GM18505 (cell line): ENCODE results near the gene RENBP.
A peak's percentile ranks its signal among the peaks of the same experiment; 100 is the strongest.

Experiments used
- ATAC-seq: cut with Tn5 transposase; IDR thresholded peaks from one replicate; pipeline ENCODE4 v1.9.1; 2021; ENCODE audit not compliant: unreplicated experiment
- POLR2A ChIP-seq: IDR thresholded peaks from 4 replicates; pipeline ENCODE4 v1.6.1; 2011; ENCODE audit warnings: borderline replicate concordance; ENCODE audit not compliant: insufficient read depth, insufficient read length; ENCODE audit errors: extremely low read depth

Gene RENBP

DNA sequence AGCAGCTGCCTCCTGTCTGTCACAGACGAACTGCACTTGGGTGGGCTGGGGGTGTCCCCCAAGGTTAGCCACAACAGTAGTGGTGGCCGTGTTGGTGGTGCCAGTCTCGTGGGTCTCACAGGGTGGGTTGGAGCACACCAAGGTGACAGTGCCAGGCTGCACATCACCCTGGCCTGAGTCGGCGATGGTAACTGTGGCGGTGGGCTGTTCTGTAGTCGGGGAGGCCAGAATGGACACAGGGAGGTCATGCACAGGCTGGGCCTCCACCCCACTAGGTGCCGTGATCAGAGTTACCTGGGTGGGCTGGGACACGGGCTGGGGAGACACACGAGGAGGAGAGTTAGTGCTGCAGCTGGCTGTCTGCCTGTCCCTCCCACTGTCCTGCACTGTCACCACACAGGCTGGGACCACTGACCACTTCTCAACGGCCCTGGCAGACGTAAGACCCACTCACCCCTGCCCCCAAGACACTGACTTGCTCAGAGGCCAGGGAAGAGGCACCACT lies 10.8 kb upstream of the RENBP start:
- no peak for TF ChIP-seq POLR2A
- no peak for ATAC-seq

DNA sequence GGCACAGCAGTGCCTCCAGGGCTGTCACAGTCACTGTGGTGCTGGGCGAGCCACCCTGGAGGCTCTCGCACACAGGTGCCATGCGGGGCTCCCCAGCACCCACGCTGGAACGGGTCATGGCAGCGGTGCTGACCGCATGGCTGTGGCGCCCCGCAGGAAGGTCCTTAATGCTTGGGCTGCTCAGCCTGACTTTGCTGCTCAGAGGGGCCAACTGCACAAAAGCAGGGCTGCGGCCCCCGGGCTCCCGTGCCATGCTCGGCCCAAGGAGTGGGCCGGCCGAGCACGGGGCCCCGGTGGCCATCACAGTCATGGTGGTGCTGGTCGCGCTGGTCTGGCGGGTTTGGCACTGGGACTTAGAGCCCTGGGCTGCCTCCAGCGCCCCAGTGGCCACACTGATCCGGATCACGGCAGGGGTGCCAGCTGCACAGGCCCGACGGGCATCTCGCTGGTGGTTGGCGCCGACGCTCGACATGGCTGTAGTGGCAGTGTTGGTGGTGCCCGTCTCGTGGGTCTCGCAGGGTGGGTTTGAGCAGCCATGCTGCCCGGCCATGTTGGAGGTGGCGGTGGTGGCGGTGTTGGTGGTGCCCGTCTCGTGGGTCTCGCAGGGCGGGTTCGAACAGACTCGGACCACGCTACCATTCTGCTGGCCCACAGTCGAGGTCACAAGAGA lies 10.2 kb upstream of the RENBP start:
- no peak for TF ChIP-seq POLR2A
- no peak for ATAC-seq

DNA sequence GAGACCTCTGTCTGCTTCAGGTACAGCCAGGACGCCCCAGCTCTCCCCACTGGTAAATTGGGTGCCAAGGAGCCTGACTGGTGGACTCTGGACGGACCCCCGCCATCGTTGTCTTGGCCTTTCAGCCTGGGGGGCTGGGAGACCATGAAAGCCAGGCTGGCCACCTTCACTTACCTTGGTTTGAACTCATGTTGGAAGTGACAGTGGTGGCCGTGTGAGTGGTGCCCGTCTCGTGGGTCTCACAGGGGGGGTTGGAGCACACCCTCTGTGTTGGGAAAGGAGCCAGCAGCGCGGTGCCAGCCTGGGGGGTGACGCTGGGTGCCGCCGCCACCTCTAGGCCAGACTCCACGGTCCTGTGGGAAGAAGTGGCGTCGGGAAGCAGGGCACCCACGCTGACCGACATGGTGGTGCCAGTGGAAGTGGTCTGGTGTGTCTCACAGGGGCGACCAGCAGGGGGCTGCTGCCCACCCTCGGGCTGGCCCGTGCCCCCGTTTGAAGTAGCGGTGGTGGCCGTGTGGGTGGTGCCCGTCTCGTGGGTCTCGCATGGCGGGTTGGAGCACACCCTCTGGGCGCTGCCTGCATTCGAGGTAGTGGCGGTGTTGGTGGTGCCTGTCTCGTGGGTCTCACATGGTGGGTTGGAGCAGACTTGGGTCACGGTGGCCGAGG lies 9.6 kb upstream of the RENBP start:
- no peak for TF ChIP-seq POLR2A

DNA sequence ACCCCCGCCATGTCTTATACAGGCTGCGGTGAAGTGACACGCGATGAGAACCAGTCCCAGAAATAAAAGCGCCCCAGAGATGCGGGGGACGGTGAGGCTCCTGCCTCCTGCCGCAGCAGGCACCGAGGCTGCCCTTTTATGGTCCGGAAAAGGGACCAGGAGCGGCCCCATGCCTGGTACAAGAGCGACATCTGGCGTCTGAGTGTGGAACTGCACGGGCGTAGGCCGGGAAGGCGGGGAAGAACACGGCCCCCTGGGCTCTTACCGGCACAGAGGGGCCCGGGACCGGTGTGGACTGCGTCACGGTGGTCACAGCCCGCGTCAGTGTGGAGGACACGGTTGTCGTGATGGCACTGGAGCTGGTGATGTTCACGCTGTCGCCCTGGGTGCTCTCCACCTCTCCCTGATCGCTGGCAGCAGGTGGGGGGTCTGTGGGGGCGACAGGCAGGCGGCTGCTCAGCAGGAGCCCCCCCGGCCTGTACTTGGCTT lies 8.9 kb upstream of the RENBP start:
- ATAC-seq, result peak; percentile 50
- TF ChIP-seq POLR2A, result peak; percentile 19

More for the DNA sequence above, 9.6 kb upstream of the RENBP start:
- ATAC-seq, result no peak

DNA sequence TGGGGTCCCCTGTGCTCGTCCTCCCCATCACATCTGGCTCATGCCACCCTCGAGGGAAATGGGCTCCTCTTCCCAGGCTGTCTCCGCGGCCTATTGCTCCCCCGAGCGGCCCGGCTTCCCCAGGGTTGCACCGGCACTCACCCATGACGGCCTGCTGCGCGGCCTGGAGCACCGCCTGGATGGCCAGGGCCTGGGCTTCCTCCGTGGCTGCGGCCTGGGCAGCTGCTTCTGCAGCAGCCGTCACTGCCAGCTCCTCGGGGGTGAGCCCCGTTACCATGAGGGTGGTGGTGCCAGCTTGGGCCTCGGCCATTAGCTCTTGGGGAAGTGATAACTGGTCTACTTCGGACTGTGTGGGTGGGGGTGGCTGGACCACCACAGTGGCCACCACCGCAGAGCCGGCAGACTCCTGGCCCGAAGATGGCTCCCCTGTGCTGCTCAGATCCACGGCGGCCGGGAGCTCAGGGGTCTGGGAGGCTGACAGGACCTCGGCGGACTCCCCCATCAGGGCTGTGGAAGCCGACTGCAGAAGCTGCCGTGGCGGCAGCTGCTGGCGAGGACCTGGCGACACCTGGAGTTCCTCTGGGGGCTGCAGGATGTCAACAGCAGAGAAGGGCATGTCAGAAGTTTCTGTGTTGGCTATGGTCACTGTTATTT lies 8.1 kb upstream of the RENBP start:
- no peak for ATAC-seq
- TF ChIP-seq POLR2A, result no peak

DNA sequence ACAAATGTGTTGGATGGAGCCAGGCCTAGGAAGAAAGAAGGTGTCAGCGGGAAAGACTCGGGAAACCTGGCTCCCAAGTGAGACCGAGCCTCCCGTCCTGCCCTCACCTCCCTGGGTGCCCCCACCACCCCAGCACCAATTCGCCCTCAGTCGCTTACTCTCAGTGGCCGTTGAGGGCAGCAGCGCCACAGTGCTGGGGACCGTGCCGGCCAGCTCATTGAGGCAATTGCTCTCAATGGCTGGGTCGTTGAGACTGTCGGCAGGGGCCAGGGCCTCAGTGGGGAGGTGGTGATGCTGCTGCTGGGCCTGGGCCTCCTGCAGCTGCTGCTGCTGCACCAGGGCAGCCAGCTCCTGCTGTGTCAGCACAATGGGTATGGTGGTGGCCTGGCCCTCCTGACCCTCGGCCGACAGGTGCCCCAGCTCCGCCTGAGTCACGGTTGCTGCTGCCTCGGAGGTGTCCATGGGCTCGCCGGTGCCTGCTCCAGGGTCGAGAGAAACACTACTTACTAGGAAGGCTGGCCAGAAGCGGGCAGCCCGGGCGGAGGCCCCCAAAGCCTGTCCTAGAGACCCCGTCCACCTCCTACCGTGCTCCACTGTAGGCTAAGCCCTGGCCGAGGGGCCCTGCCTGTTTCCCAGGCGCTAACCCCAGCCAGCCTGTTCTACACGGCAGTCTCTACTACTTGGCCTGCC lies 7.4 kb upstream of the RENBP start:
- no peak for TF ChIP-seq POLR2A
- ATAC-seq, result no peak

DNA sequence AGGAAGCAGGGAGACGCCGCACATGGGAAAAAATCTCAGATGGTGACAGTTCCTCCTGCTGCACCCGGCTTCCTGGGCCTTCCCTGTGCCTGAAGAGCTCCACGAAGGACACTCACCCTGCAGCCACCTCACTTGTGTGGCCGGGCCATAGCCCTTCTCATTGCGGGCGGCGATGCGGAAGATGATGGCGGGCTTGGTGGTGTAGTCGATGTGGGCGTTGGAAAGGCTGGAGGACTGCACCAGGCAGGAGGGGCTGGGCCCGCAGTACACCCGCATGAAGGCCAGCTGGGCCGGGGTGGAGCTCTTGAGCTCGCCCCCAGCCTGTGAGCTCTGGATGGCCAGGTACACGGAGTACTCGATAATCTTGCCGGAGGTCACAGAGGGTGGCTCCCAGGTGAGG lies 5.7 kb upstream of the RENBP start:
- no peak for TF ChIP-seq POLR2A
- no peak for ATAC-seq

DNA sequence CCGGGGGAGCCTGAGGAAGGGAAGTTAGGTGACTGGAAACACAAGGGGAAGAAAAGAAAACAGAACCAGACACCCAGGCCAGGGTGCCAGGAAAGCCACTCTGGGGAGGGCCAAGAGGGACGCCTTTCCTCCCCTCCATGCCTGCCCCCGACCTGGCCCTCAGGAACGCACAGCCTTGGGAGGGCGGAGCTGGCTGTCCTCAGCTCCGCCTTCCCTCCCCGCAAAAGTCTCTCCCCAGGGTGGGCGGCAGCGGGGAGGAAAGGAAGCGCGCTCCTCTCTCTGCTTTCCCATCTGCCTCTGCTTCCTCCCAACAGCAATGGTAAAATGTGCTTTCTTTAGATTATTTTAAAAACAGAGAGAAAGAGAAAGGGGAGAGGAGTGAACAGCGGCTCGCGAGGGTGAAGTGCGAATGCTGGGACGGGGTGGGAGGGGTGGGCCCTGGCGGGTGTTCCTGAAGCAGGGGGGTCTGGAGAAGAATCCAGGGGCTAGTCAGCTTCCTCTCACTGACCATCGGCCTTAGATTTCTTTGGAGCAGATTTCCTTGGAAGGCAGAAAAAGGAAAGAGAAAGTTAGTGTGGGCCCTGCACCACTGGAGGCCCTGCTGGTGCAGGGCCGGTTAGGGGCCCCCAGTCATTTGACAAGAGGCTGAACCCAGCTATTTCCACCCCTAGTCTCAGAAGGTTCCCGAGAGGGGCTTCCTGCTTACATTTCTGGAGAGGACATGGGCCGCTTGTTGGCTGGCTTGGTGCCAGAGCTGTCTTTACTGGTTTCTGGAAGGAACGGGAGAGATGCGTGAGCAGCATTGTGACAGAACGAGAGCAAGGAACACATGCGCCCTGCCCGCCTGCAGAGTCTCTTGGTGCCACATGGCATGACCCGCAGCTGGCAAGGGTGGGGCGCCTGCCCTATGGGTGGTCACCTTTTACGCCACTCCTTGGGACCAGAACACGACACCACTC lies 4.7 kb upstream of the RENBP start:
- no peak for ATAC-seq
- no peak for TF ChIP-seq POLR2A

DNA sequence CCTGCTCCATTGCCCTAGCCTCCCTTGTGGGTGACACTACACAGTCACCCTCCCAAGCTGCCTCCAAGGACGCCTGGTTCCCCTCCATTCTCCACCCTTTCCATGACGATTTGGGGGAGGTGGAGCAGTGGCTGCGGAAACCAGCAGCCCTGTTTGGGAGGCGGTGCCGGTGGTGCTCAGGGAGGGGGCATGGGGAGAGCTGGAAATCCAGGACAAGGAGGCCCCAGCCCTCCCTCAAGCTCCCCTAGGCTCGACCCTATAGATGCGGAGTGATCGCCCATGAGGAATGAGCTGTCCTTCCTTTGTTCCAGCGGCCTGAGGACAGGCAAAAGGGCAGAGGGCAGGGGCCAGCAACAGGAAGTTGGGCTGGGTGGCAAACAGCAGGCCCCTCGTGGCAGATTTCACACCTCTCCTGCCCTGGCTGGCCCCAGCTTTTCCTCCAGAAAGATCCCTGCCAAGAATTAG lies 3.6 kb upstream of the RENBP start:
- no peak for TF ChIP-seq POLR2A
- ATAC-seq, result no peak

DNA sequence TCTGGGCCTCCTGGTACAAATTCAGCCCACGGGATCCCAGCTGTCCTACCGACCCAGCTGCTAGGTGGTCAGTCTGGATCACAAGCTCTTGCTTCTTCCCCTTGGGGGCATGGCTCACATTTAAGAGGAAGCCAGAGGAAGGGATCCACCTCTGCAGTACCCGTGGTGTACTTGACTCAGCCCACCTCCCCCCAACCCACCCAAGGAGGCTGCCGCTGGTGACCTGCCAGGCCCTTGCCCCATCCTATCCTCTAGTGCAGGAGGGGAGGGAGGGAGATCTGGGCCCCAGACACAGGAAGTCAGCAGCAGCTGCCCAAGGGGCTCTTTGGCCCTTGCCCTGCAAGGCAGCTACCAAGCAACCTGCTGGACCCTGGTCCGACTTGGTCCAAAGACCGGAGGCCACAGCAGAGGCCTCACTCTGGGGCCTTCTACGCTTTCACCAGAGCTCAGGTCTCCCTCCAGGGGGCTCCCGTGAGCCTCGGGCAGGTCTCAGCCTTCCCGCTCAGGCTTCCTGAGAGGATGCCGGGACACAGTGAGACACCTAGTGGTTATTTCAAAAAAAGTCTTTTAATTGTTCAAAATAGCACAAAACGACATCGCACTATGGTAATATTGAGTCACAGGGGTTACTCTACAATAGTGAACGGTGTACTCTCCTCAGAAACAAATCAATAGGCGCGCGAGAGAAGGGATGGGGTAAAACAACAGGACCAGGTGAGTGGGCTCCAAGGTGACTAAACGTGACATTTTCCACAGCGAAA lies 2.7 kb upstream of the RENBP start:
- no peak for TF ChIP-seq POLR2A
- ATAC-seq, result peak; percentile 66
